Endothelial cell (in vitro differentiated cells): ENCODE results near the gene CC2D1A. TPM values are rescaled to one million over a fixed set of nuclear protein-coding genes. Genes with fewer than 3 reads are reported as not detected.

Source experiments
- DNase-seq: peaks from one replicate; pipeline ENCODE4 v3.0.0; 2021; ENCODE audit warnings: low spot score
- H3K27ac Mint-ChIP-seq: one replicate; pipeline ENCODE4 v1.8.0; 2021; ENCODE audit warnings: mixed read lengths, inconsistent platforms; ENCODE audit not compliant: unreplicated experiment
- H3K27me3 Mint-ChIP-seq: one replicate; pipeline ENCODE4 v1.8.0; 2021; ENCODE audit warnings: mild to moderate bottlenecking, moderate library complexity, mixed read lengths, inconsistent platforms; ENCODE audit not compliant: unreplicated experiment
- H3K36me3 Mint-ChIP-seq: one replicate; pipeline ENCODE4 v1.8.0; 2021; ENCODE audit warnings: mild to moderate bottlenecking, low read depth, mixed read lengths, inconsistent platforms; ENCODE audit not compliant: unreplicated experiment
- H3K4me1 Mint-ChIP-seq: one replicate; pipeline ENCODE4 v1.8.0; 2021; ENCODE audit warnings: mild to moderate bottlenecking, mixed read lengths, inconsistent platforms; ENCODE audit not compliant: unreplicated experiment
- H3K4me3 Mint-ChIP-seq: one replicate; pipeline ENCODE4 v1.8.0; 2021; ENCODE audit warnings: mild to moderate bottlenecking, mixed read lengths, inconsistent platforms; ENCODE audit not compliant: unreplicated experiment
- H3K9me3 Mint-ChIP-seq: one replicate; pipeline ENCODE4 v1.8.0; 2021; ENCODE audit warnings: mixed read lengths, inconsistent platforms; ENCODE audit not compliant: unreplicated experiment
- total RNA-seq: library from RNA; stranded (reverse); fragmentation: NEBNext Ultra II Directional; extraction: Animal tissue kit (Norgen Biotek cat#: 25700); gene quantifications from one replicate; pipeline ENCODE4 v1.2.1, GENCODE V29; 2021; ENCODE audit not compliant: unreplicated experiment
- TF ChIP-seq, protein P1 (sequence below): fragments of 200-600 bp; sonication (generic); IDR thresholded peaks from one replicate; pipeline ENCODE4 v1.5.0; 2021; ENCODE audit warnings: antibody characterized with exemption; ENCODE audit not compliant: unreplicated experiment

The CC2D1A gene
- total RNA-seq, 1 donor from 2014 or later = 17.1 TPM

DNA sequence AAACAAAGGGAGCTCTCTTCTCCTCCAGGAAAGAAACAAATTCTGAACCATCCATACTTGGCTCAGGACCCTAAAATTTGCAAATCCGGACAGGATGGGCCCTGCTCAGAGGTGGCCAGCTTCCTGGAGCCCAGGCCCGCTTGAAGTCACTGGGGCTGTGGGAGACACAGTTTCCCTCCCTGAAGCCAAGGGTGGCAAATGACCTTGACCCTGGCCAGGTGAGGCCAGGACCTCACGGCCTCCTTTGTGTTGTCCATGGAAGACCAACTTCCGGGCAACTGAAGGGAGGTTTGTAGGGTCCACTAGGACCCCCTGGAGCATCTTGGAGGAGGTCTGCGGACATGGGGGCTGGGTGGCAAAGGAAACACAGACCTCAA, 23.6 kb upstream of the CC2D1A start:
- no peak overlapping the region for H3K4me3 Mint-ChIP-seq
- H3K4me1 Mint-ChIP-seq = peaks cover 6% of the 10 kb centered on the region
- TF ChIP-seq, protein P1, sequence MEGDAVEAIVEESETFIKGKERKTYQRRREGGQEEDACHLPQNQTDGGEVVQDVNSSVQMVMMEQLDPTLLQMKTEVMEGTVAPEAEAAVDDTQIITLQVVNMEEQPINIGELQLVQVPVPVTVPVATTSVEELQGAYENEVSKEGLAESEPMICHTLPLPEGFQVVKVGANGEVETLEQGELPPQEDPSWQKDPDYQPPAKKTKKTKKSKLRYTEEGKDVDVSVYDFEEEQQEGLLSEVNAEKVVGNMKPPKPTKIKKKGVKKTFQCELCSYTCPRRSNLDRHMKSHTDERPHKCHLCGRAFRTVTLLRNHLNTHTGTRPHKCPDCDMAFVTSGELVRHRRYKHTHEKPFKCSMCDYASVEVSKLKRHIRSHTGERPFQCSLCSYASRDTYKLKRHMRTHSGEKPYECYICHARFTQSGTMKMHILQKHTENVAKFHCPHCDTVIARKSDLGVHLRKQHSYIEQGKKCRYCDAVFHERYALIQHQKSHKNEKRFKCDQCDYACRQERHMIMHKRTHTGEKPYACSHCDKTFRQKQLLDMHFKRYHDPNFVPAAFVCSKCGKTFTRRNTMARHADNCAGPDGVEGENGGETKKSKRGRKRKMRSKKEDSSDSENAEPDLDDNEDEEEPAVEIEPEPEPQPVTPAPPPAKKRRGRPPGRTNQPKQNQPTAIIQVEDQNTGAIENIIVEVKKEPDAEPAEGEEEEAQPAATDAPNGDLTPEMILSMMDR = no peak
- H3K36me3 Mint-ChIP-seq = no peaks in the 10 kb centered on the region
- H3K27me3 Mint-ChIP-seq = peaks cover 6% of the 10 kb centered on the region
- DNase-seq = no peak
- H3K27ac Mint-ChIP-seq = no peak overlapping the region
- no peaks in the 10 kb centered on the region for H3K9me3 Mint-ChIP-seq

DNA sequence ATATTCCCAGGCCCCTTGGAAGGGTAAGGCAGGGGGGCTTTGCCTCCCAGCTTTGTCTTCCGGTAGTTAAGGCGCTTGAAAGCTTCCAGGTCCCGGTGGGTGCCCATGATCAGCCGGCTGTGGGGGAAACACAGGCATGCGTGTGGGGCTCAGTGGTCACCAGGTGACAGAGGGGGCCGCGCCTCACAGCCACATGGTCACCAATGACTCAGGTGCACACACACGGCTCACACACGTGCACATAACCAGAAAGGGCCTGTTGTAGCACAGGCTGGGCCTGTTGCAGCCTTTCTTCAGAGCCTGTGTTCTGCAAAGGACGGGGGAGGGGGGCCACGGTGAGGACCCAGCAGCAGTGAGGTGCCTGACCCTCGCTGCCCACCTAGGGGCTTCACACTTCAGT, 23.2 kb upstream of the CC2D1A start:
- no peaks in the 10 kb centered on the region for H3K36me3 Mint-ChIP-seq
- TF ChIP-seq, protein P1 = no peak
- DNase-seq = no peak
- H3K4me1 Mint-ChIP-seq = peaks cover 6% of the 10 kb centered on the region
- no peak overlapping the region for H3K27ac Mint-ChIP-seq
- no peaks in the 10 kb centered on the region for H3K9me3 Mint-ChIP-seq
- no peak overlapping the region for H3K4me3 Mint-ChIP-seq
- peaks cover 6% of the 10 kb centered on the region for H3K27me3 Mint-ChIP-seq

DNA sequence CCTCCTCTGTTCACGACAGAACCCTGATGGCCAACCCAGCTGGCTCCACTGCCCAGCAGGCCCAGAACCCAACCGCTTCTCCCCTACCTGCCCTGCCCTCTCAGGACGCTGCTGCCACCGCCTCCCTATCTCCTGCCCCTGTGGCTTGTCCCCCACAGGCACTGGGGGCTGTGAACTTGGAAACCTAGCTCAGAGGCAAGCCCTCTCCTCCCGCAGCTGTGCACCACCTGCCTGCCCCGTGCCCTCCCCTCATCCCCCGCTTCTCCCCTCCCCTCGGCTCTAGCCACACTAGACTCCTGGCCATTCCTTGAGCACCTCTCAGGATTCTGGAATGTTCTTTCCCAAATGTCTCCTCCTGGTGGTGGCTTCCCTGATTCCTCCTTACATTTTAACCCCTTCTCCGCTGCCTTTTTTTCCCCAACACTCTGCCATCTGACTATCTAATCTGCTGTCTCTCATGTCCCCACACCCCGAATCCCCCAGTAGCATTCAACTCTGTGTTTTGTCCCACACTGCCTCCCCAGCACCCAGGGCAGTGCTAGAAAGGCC, 22.4 kb upstream of the CC2D1A start:
- no peaks in the 10 kb centered on the region for H3K9me3 Mint-ChIP-seq
- TF ChIP-seq, protein P1 = no peak
- DNase-seq = no peak
- peaks cover 6% of the 10 kb centered on the region for H3K27me3 Mint-ChIP-seq
- H3K36me3 Mint-ChIP-seq = no peaks in the 10 kb centered on the region
- H3K4me1 Mint-ChIP-seq = peaks cover 6% of the 10 kb centered on the region
- no peak overlapping the region for H3K4me3 Mint-ChIP-seq
- no peak overlapping the region for H3K27ac Mint-ChIP-seq

DNA sequence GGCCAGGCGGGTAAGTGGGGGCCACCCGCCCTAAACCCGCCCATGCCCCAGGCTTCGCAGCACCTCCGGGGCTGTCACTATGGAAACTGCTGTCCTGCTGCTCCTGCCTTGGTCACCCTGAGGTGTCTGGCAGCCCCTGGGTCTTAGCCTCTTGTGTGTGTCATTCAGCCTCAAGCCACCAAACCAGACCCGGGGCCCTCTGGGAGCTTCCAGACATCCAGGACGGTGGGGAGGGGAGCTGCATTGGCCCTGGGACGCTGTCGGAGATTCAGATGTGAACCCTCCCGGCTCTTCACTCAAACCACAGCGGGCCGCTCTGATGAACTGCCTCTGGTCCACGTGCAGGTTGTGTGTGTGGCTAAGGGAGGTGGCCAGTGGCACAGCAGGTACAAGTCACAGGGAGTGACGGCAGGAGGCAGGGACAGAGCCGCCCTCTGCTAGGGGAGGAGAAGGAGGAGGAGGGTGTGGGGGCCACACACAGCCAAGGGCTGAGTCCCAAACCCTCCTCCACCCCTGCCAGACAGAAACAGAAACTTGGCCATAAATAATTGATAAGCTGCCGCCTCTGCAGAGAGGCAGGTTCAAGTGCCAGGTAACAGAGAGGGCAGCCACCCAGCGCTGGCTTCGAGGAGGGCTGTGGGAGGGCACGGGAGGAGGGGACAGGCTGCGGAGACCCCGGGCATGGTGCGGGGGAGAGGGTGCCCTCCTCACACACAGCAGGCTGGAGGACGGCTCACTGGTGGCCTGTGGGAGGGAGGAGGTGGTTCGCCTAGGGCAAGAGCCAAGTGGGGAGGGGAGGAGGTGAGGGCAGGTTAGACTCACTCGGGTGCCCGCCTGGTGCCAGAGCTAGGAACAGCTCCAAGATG, 21.0 kb upstream of the CC2D1A start:
- Mint-ChIP-seq H3K9me3 (no peaks in the 10 kb centered on the region), H3K36me3 (no peaks in the 10 kb centered on the region), H3K4me3 (no peak overlapping the region), H3K4me1 (peaks cover 6% of the 10 kb centered on the region), H3K27me3 (peaks cover 6% of the 10 kb centered on the region), H3K27ac (no peak overlapping the region)
- no peak for DNase-seq
- TF ChIP-seq, protein P1 = no peak

DNA sequence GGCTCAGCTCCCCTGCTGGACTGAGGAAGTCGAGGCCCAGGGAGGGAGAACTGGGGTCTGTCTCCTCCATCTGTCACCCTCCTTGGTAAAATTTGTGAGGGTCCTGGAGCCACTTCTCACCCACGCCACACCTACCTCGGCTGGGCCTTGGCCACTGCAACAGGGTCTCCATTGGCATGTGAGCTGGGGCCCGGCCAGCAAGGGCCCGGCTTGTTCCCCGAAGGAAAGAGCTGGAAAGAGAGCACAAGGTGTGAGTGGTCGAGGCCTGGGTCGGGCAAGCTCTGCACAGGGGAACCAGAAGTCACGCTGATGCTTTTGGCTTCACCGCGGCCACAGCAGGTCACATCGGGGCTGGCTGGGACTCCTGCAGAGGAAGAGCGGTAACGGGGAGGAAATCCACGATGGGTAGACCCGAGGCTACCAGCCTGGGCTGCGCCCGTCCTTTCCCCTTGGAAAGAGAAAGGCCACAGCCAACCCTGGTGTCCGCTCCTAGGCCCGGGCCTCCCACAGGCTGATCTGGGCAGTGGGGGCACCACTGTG, 20.1 kb upstream of the CC2D1A start:
- no peaks in the 10 kb centered on the region for H3K36me3 Mint-ChIP-seq
- TF ChIP-seq, protein P1 = no peak
- peaks cover 6% of the 10 kb centered on the region for H3K27me3 Mint-ChIP-seq
- H3K4me1 Mint-ChIP-seq = peaks cover 6% of the 10 kb centered on the region
- H3K4me3 Mint-ChIP-seq = no peak overlapping the region
- H3K27ac Mint-ChIP-seq = no peak overlapping the region
- DNase-seq = no peak
- no peaks in the 10 kb centered on the region for H3K9me3 Mint-ChIP-seq
